Measurements from ENCODE around the gene GALNT10. TPM values are rescaled to one million over a fixed set of nuclear protein-coding genes. Genes with fewer than 3 reads are reported as not detected.

Gene GALNT10
- total RNA-seq, 2 experiments from 2014 or later, result 16.8 to 19.8 TPM

DNA sequence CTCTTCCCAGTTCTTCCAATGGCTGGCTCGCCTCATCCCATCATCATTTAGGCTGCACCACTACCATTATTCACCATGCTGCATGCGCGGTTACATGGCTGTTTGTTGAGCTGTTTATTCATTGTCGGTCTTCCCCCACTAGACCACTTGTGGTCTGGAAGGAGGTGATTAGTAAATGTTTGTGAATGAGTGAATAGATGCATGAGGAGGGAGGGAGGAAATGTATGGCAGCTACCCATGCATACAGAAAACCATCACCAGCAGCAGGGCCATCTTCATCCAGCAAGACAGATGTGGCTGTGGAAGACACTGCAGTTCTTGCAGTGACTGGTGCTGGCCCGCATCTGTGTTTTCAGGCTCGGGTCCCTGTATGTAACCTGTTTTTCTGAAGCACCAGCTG, 141.9 kb downstream of the GALNT10 start:
- H3K27ac Mint-ChIP-seq, result no peak overlapping the region
- peaks cover 9% of the 10 kb centered on the region for H3K36me3 Mint-ChIP-seq
- no peaks in the 10 kb centered on the region for H3K4me1 Mint-ChIP-seq
- H3K9me3 Mint-ChIP-seq, result no peaks in the 10 kb centered on the region
- no peaks in the 10 kb centered on the region for H3K27me3 Mint-ChIP-seq
- DNase-seq, result no peak
- H3K4me3 Mint-ChIP-seq, result no peak overlapping the region

DNA sequence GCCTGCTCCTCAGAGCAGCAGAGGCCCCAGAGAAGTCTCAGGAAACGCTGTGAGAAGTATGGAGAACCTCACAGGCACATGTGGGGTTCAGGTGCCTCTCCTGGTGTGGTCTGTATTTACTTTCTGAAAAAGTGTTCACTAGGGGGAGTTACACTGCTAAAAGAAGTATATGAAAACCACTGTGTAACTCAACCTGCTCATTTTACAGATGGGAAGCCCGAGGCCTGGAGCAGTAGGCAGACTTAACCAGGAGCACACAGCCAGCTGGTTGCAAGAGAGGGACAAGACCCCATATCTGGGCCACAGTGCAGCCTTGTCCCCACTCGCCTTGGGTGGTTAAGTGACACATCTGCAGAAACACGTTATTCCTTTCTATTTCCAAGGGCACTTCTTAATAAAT, 142.5 kb downstream of the GALNT10 start:
- Mint-ChIP-seq H3K4me3 (no peak overlapping the region), H3K27me3 (no peaks in the 10 kb centered on the region), H3K36me3 (peaks cover 11% of the 10 kb centered on the region), H3K9me3 (no peaks in the 10 kb centered on the region), H3K4me1 (no peaks in the 10 kb centered on the region), H3K27ac (no peak overlapping the region)
- DNase-seq, result no peak

DNA sequence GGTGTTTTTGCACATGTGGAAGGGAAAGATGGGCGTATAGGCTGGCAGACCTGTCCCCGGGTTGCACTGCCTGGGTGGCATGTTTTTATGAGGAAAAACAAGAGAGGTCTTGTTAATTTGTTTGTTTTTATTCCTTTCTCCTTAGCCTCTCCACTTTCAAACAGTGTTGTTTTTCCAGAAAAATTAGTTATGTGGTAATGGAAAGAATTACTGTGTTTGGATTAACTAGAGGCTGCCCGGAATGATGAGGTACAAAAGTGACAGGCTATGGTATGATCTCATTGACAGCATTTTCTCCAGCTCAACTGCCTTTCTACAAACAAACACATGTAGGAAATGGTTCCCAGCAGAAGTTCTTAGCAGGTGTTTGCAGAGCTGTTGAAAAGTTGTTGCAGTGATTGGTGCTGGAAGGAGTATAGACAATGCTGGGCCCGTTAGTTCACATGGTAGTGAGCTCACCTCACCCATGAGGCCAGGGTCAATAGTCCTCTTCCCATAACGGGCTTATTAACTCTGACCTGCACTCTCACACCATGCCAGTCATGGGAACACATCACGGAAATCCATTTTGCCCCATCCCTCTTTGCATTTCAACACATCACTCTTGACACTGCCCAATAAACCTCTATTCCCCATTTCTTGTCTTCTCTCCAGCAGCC, 144.0 kb downstream of the GALNT10 start:
- no peaks in the 10 kb centered on the region for H3K27me3 Mint-ChIP-seq
- DNase-seq, result no peak
- H3K9me3 Mint-ChIP-seq, result no peaks in the 10 kb centered on the region
- H3K4me3 Mint-ChIP-seq, result no peak overlapping the region
- no peaks in the 10 kb centered on the region for H3K4me1 Mint-ChIP-seq
- H3K27ac Mint-ChIP-seq, result no peak overlapping the region
- H3K36me3 Mint-ChIP-seq, result peaks cover 11% of the 10 kb centered on the region

GRCh38 chr5:154335065-154335448, 144.5 kb downstream of the GALNT10 start:
- DNase-seq, result no peak
- Mint-ChIP-seq H3K27ac (no peak overlapping the region), H3K4me3 (no peak overlapping the region), H3K4me1 (no peaks in the 10 kb centered on the region), H3K27me3 (no peaks in the 10 kb centered on the region), H3K36me3 (peaks cover 9% of the 10 kb centered on the region), H3K9me3 (no peaks in the 10 kb centered on the region)

DNA sequence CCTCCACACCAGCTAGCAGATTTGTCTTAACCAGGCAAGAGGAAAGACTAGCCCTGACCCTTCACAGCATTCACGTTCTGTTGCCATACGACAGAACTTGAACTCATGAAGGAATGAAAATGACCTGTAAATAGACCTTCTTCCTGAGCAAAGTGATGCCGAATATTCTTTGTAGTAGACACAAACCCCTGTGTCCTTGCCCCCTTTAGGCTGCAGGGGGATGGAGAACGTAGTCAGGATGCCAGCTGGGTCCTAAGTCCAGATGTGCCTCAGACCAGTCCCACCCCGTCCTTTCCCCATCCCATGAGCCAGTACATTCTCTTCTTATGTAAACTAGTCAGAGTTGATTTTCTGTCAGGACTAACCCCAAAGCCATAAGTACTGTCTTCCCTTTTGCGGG, 151.1 kb downstream of the GALNT10 start:
- DNase-seq, result no peak

DNA sequence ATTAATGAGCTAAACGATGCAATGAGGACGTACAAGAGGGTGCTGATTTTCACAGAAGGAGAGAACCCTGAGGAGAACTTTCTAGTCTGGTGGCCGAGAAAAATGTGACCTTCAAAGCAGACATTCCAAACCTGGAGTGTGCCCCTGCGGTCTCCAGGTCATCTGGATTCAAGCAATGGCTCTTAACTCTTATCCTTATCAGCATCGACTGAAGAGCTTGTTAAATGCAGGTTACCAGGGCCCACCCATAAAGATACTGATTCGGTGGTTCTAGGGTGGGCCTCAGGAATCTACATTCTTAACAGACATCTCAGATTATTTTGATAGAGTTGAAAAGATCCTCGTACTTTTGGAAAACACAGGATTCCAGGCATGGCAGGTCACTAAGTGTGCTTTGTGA, 151.7 kb downstream of the GALNT10 start:
- H3K36me3 Mint-ChIP-seq, result peaks cover 4% of the 10 kb centered on the region
- H3K9me3 Mint-ChIP-seq, result no peaks in the 10 kb centered on the region
- H3K4me3 Mint-ChIP-seq, result no peak overlapping the region
- peaks cover 4% of the 10 kb centered on the region for H3K4me1 Mint-ChIP-seq
- no peak for DNase-seq
- no peaks in the 10 kb centered on the region for H3K27me3 Mint-ChIP-seq
- H3K27ac Mint-ChIP-seq, result no peak overlapping the region

More for the DNA sequence above, 151.1 kb downstream of the GALNT10 start:
- Mint-ChIP-seq H3K4me1 (peaks cover 4% of the 10 kb centered on the region), H3K4me3 (no peak overlapping the region), H3K27ac (no peak overlapping the region), H3K27me3 (no peaks in the 10 kb centered on the region), H3K36me3 (peaks cover 4% of the 10 kb centered on the region), H3K9me3 (no peaks in the 10 kb centered on the region)

- H3K4me1 Mint-ChIP-seq, result peaks cover 4% of the 10 kb centered on the region
- H3K36me3 Mint-ChIP-seq, result no peaks in the 10 kb centered on the region
These were observed 152.4 kb downstream of the GALNT10 start for GRCh38 chr5:154342963-154343362.

DNA sequence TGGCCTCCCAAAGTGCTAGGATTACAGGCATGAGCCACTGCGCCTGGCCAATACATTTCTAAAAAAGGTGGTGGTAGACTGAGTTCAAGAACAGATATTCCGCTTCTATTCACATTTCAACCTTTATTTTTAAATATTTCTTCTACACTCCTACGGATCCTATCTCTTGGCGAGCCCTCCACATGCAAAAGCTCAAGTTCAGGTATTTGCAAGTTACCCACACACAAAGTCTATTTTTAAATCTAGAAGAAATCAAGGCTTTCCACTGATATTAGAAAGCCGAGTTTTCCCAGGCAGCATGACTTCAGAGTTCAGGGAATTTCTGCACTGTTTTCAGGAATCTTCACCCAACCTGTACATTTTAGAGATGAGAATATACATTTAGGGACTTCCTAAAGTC, 153.9 kb downstream of the GALNT10 start:
- no peak overlapping the region for H3K4me3 Mint-ChIP-seq
- no peaks in the 10 kb centered on the region for H3K36me3 Mint-ChIP-seq
- no peaks in the 10 kb centered on the region for H3K27me3 Mint-ChIP-seq
- H3K4me1 Mint-ChIP-seq, result peaks cover 4% of the 10 kb centered on the region
- H3K9me3 Mint-ChIP-seq, result no peaks in the 10 kb centered on the region
- DNase-seq, result no peak
- H3K27ac Mint-ChIP-seq, result no peak overlapping the region

More at GRCh38 chr5:154342963-154343362, 152.4 kb downstream of the GALNT10 start:
- Mint-ChIP-seq H3K4me3 (no peak overlapping the region), H3K27me3 (no peaks in the 10 kb centered on the region), H3K9me3 (no peaks in the 10 kb centered on the region), H3K27ac (no peak overlapping the region)
- DNase-seq, result no peak

DNA sequence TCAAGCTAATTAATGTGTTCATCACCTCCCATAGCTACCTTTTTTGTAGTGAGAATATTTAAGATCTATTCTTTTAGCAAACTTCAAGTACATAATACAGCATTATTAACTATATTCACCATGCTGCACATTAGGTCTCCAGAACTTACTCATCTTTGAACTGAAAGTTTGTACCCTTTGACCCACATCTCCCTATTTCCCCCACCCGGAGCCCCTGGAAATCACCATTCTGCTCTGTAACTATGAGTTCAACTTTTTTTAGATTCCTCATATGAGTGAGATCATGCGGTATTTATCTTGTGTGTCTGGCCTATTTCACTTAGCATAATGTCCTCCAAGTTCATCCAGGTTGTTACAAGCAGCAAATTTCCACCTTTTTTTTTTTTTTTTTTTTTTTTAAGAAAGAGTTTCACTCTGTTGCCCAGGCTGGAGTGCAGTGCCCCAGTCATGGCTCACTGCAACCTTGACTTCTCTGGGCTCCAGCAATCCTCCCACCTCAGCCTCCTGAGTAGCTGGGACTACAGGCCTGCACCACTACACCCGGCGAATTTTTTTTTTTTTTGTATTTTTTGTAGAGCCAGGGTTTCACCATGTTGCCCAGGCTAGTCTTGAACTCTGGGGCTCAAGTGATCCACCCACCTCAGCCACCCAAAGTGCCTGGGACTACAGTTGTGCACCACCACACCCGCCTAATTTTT, 154.9 kb downstream of the GALNT10 start:
- DNase-seq, result no peak
- Mint-ChIP-seq H3K36me3 (no peaks in the 10 kb centered on the region), H3K4me1 (peaks cover 4% of the 10 kb centered on the region), H3K27ac (no peak overlapping the region), H3K27me3 (no peaks in the 10 kb centered on the region), H3K4me3 (no peak overlapping the region), H3K9me3 (no peaks in the 10 kb centered on the region)

DNA sequence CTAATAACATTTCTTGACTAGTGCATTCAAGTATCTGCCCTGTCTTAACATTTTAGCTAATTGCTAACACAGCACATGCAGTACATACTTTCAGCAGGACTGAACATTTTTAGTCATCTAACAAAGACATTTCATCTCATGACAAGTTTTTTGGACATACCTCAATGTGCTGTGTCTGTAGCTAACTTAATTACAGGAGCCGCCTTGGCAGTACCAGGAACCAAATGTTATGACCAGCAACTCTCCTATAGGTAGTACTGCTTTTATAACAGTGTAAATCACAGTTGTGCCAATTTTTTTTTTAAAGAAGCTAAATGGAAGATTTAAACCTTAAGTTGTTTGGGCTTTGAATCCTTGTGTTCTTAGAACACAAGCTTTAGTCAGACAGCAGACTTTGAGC, 155.9 kb downstream of the GALNT10 start:
- H3K27me3 Mint-ChIP-seq, result no peaks in the 10 kb centered on the region

DNA sequence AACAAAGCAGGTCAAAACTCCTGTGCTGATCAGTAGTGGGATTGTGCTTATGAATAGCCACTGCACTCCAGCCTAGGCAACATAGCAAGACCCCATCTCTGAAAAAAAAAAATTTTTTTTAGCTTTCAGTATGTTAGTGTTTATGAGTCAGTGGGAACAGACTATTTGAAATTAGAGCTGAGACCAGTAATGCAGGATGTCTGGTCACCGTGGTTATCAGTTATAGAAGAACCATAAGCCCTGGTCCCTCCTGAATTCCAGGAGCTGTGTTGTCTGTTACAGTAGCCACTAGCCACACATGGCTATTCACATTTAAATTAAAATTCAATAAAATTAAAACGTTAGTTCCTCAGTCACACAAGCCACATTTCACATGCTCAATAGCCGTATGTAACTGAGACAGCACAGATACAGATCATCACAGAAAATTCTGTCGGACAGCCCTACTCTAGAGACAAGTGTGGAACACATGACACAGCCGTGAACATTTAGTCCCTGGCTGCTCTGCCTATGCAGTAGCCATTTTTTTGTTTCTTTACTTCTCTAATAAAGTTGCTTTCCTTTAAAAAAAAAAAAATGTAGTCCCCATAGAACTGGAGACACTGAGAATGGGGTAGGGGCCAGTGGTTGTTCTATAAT, 159.2 kb downstream of the GALNT10 start:
- Mint-ChIP-seq H3K36me3 (peaks cover 2% of the 10 kb centered on the region), H3K4me3 (no peak overlapping the region), H3K4me1 (peaks cover 12% of the 10 kb centered on the region), H3K27me3 (no peaks in the 10 kb centered on the region), H3K27ac (no peak overlapping the region), H3K9me3 (no peaks in the 10 kb centered on the region)
- no peak for DNase-seq

More for the DNA sequence above, 155.9 kb downstream of the GALNT10 start:
- no peaks in the 10 kb centered on the region for H3K36me3 Mint-ChIP-seq
- H3K27ac Mint-ChIP-seq, result no peak overlapping the region
- no peaks in the 10 kb centered on the region for H3K9me3 Mint-ChIP-seq
- no peak for DNase-seq
- no peak overlapping the region for H3K4me3 Mint-ChIP-seq
- H3K4me1 Mint-ChIP-seq, result peaks cover 5% of the 10 kb centered on the region

GRCh38 chr5:154351141-154351540, 160.6 kb downstream of the GALNT10 start:
- Mint-ChIP-seq H3K9me3 (no peaks in the 10 kb centered on the region), H3K36me3 (peaks cover 2% of the 10 kb centered on the region)
- DNase-seq, result no peak

GRCh38 chr5:154351566-154351965, 161.0 kb downstream of the GALNT10 start:
- Mint-ChIP-seq H3K9me3 (no peaks in the 10 kb centered on the region), H3K36me3 (peaks cover 2% of the 10 kb centered on the region), H3K27me3 (no peaks in the 10 kb centered on the region), H3K27ac (no peak overlapping the region), H3K4me1 (peaks cover 8% of the 10 kb centered on the region), H3K4me3 (no peak overlapping the region)
- no peak for DNase-seq

More at GRCh38 chr5:154351141-154351540, 160.6 kb downstream of the GALNT10 start:
- Mint-ChIP-seq H3K27ac (no peak overlapping the region), H3K4me3 (no peak overlapping the region), H3K27me3 (no peaks in the 10 kb centered on the region), H3K4me1 (peaks cover 8% of the 10 kb centered on the region)

DNA sequence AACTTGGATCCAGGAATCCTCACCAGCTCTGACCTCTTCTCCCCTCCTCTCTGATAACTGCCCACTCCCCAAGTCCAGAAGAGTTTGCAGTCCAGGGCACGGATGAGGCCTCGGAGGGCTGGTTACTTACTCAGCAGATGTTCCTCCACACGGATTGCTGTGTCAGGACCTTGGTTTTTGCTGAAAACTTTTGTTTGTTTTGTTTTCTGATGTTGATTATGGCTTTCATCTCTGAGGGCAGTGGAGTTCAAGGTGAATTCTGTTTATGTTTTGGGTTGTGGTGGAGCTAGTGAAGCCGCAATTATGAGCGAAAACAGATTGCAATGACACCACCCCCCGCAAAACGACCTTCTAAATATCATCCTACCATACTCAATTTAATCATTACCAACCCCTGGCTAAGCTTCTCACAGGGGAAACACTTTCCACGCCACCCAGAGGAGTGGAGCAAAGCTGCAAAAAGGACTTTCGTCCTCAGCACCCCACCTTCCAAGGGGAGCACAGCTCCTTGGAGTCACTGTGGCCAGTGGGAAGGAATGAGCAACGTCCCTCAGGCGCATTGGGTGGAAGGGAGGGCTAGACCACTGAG, 162.5 kb downstream of the GALNT10 start:
- no peaks in the 10 kb centered on the region for H3K27me3 Mint-ChIP-seq
- no peak overlapping the region for H3K27ac Mint-ChIP-seq
- H3K9me3 Mint-ChIP-seq, result no peaks in the 10 kb centered on the region
- H3K4me3 Mint-ChIP-seq, result no peak overlapping the region
- DNase-seq, result no peak
- H3K4me1 Mint-ChIP-seq, result peaks cover 8% of the 10 kb centered on the region
- peaks cover 2% of the 10 kb centered on the region for H3K36me3 Mint-ChIP-seq

- peaks cover 2% of the 10 kb centered on the region for H3K36me3 Mint-ChIP-seq
- no peak overlapping the region for H3K27ac Mint-ChIP-seq
- no peak for DNase-seq
- H3K4me3 Mint-ChIP-seq, result no peak overlapping the region
- no peaks in the 10 kb centered on the region for H3K9me3 Mint-ChIP-seq
- H3K27me3 Mint-ChIP-seq, result no peaks in the 10 kb centered on the region
- peaks cover 8% of the 10 kb centered on the region for H3K4me1 Mint-ChIP-seq
These were observed 164.6 kb downstream of the GALNT10 start for GRCh38 chr5:154355129-154355611.

Measured in activated naive CD8-positive, alpha-beta T cell treated with anti-CD3 and anti-CD28 coated beads for 36 hours (primary cell).